HG03378 (cell line): ENCODE data around the gene SPECC1.
"Not testable (repeated sequence)": the region's sequence is repeated elsewhere in the genome, so short reads cannot be mapped to it uniquely, and the experiment has no call there.

ENCODE experiments used
- ATAC-seq: cut with Tn5 transposase; IDR thresholded peaks from one replicate; pipeline ENCODE4 v1.9.1; 2021; ENCODE audit warnings: mild to moderate bottlenecking, moderate library complexity; ENCODE audit not compliant: unreplicated experiment

SPECC1 gene

GRCh38 chr17:20228410-20228809 is 219.3 kb downstream of the SPECC1 start:
- ATAC-seq: no peak

DNA sequence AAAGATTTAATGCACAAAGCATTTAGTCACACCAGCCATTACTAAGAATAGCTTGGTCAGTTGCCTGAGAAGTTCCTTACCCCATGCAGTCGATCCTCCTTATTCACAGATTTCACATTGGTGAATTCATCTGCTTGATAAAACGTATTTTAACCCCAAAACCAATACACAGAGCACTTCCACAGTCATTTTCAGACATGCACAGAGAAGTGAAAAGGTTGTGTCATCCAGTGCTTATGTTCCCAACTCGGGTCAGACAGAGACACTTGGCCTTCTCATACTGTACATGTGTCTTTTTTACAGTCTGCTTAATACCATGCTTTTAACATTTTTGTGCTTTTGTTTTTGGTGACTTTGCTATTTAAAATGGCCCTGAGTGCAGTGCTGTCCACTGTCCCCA is 219.7 kb downstream of the SPECC1 start:
- no peak for ATAC-seq

DNA sequence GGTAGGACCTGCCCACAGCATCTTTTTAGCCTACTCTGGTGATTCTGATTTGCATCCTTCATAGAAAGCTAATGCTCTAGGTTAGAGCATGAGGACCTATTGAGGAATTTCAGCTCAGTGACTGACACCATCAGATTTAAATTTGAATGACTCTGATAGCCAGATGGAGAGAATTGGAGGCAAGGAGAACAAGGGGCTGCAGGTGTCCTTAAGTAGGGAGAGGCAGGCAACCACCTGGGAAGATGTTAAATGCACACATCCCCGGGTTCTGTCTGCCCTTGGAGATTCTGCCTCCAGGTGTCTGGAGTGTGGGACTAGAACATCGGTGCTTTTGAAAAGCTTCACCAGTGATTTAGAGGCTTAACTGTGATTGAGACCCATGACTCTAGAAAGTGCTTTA is 221.8 kb downstream of the SPECC1 start:
- ATAC-seq: no peak

DNA sequence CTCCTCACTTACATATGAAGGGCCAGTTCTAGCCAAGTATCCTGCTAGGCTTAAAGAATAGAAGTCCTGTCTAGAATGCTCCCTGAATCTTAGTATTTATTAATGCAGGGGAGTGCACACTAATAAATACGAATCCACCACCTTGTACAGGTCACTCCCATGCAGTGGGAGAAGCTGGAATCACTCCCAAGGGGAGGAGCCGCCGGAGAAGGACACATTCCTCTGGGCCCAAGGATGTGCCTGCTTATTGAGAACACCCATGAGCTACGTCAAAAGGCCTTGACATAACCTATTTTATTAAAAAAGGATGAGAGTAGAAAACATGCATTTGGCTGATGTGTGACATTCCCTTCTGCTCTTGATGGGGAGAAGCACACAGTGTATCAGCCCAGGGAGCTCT is 223.5 kb downstream of the SPECC1 start:
- ATAC-seq: no peak

DNA sequence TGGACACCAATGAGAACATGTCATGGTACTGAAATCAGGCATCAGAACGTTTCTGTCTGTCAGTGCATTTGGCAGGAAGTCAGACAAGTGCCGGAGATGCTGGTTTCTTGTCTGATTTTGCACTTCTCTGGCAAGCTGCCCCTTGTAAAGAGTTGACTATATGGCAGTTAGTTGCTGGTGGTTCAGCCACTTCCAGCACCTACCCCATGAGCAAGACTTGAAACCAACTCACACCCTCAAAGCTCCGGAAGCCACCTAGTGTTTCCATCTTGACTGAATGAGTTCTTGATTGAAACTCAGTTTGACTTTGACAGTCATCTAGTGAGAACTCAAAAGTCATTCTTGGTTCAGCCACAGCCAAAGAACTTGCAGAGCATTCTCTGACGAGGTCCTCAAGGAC is 225.1 kb downstream of the SPECC1 start:
- no peak for ATAC-seq

- no peak for ATAC-seq
Observed at GRCh38 chr17:20235747-20236146, 226.6 kb downstream of the SPECC1 start.

GRCh38 chr17:20236578-20237227 is 227.5 kb downstream of the SPECC1 start:
- ATAC-seq: no peak

- ATAC-seq: not testable (repeated sequence)
Observed at GRCh38 chr17:20239776-20240175, 230.6 kb downstream of the SPECC1 start.

DNA sequence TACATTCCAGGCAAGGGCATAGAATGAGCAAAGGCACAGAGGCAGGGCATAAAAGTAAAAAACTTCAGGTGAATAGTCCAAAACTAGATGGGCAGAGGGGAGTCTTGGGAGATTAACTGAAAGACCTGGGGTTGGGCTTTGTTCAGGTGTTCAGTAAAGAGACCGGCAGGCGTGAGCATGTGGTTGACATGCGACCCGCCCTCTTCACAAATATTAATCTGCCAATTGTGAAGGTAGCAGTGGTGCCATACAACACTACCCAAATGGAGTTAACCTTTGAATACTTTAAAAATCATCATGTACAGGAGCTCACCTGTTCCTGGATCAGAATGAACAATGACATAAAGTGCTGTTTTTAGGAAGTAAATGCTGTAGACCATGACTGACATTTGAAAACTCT is 232.7 kb downstream of the SPECC1 start:
- no peak for ATAC-seq

GRCh38 chr17:20242271-20242670 is 233.1 kb downstream of the SPECC1 start:
- no peak for ATAC-seq

DNA sequence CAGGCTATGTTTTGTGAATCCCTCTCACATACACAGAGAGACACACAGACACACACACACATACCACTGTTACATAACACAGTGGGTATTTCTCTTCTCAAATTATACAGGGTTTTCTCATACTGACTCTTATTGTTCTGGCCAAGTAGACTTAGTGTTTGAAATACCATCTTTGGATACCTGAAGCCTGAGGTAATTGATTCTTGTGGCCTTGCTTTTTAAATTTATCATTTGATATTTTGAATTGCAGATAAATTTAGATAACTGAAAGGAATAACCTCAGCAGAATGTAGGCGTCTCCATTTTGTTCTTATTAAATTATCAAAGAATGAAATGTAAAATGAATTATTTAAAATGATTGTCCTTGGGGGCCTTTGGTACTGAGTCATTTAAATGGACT is 234.4 kb downstream of the SPECC1 start:
- no peak for ATAC-seq

DNA sequence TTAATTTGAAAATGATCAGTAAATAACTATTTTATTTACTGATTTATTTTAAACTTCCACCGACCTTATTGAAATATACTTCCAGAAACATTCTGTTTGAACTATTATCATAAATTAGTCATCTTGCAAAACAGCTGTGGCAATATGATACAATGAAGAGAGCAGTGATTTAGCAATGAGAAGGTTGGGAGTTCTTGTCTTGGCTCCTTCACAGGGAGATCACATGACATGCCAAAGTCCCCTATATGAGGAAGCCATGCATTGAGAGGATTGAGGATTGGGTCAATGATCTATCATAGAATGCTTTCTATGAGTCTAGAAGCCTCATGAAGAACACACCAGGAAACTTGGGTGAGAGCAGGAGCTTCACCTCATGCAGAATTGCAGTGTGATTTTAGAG is 235.5 kb downstream of the SPECC1 start:
- ATAC-seq: no peak

DNA sequence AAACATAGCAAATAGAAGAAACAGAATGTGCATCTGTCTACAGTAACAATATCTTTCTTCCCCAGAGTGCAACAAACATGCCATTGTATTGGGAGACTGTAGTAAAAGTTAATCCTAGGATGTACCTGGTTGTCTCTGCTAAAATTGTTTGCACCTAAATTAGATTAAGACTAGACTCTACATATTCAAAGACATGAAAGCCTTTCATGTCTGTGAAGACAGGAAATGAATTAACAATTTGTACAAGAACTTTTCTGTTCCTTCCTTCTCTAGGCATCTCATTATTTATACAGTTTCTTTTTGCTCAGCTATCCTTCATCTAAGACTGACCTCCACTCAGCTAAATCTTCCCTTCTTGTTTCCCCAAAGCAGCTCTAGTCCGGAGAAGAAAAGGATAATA is 237.5 kb downstream of the SPECC1 start:
- ATAC-seq: no peak

DNA sequence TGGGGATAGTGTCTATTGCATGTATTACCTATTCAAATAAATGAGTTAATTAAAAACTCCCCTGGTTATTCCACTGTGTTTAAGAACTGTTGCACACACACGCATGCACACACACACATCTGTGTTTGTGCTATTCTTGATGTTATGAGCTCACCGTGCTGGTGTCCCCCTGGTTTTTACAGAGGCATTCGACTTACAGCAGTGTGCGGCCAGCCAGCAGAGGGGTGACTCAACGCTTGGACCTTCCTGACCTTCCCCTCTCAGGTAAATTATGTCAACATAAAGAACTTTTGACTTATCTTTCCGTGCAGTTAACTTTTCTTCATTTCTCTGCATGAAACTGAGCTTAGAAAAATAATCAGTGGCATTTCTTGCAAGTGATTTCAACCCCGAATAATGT is 244.2 kb downstream of the SPECC1 start:
- ATAC-seq: no peak

DNA sequence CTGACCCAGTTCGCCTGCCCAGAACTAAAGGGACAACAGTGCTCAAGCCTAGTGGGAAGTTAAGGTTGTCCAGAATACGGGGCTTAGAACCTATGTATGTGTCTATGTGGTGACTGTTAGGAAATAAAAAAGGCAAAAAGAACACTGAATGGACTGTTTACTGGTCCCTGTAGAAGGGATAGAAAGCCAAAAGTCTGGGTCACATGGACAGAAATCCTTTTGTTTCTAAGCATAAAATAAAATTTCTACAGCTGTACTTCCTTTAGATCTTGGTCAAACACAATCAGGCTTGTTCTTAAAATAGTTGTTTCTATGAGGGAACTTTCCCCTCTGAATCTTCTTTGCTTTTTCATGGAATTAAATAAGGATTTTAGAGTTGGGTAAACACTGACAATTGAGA is 245.4 kb downstream of the SPECC1 start:
- no peak for ATAC-seq

GRCh38 chr17:20256144-20256543 is 247.0 kb downstream of the SPECC1 start:
- no peak for ATAC-seq

DNA sequence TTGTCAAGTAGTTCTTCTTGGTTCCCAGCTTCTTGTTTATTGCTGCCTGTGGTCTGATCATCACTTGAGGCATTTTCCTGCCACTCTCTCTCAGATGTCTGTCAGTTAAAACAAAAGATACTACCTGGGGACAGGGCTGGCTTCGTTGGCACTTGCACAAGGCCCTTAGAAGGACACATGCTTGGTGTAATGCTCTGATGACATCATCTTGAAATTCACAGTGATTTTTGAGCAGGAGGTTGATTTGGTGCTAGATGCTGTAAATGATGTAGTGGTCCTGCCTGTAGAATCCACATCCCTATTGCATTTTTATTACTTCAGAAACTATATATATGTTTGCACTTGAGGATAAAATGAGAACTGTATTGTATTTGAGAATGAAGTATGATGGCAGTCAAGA is 247.8 kb downstream of the SPECC1 start:
- ATAC-seq: no peak

DNA sequence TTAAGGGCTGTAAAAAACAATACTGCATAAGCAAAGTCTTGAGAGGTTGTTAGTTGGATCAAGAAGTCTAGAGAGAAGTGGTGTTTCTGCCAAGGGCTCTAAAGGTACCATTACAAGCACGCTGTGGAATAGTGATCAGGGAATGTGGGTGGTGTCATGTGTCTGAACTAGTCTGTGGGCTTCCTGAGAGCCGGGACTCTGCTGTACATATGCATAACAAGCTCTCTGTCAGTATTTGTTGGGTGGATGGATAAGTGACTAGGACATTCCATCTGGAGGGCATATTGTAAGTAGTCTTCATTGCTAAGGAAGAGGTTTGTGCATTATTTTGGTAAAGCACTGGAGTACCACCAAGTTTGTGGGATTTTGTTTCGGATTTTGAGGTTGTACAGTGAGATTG is 248.6 kb downstream of the SPECC1 start:
- no peak for ATAC-seq

DNA sequence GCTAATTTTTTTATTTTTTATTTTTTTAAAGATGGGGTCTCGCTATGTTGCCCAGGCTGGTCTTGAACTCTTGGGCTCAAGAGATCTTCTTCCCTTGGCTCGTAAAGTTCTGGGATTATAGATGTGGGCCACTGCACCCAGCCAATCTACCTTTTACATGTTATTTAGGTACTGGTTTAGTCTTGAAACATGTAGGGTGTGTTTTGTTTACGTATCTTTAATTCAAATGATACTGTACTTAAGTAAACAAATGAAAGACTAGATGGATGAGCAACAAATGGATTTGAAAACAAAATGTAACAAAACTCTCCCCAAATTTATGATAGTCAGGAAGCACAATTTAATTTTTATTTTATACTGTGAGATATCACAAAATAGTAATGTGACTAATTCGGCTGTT is 250.5 kb downstream of the SPECC1 start:
- ATAC-seq: no peak

DNA sequence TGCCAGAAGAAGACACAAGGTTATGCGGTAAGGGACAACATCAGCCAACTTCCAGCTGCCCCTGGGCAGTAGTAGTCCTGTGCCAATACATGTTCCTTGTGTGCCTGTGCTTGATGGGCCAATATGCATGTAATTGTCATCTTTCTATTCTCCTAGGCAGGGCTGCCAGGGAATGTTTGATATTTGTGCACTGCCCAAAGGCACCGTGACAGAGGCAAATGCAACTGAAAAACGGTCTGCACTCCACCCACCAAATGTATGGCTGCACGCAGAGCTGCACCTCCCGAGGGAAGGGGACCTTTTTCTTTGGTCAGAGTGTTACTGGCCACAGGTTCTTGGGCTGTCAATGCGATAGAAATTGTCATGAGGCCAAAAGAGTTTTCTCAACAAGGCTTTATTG is 251.1 kb downstream of the SPECC1 start:
- no peak for ATAC-seq

GRCh38 chr17:20262226-20263114 is 253.3 kb downstream of the SPECC1 start:
- ATAC-seq: no peak

- ATAC-seq: not testable (repeated sequence)
Observed at GRCh38 chr17:20263115-20263433, 253.9 kb downstream of the SPECC1 start.

DNA sequence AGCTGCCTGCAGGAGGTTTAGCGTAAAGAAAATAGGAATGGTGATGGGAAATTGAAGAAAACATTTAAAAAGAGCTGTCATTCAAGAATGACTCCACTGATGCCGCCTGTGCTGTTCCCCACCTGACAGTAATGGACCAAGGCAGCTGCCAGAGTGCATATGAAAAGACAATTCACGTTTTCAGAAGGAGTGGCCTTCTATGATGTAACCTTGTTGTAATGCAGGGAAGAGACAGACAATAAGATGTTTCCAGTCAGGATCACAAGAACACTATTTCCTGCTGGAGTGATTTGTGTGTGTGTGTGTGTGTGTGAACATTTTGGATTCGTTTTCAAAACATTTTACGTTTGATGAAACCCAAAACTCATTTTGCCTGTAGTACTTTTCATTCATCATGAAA is 254.4 kb downstream of the SPECC1 start:
- ATAC-seq: no peak
